SK-N-MC (cell line): ENCODE data around the gene SCFD1.

Experiments used
- DNase-seq: peaks from one replicate; pipeline ENCODE4 v3.0.0-alpha.2; 2011; ENCODE audit warnings: low read depth, low spot score
- H3K27ac ChIP-seq: fragments of 200-600 bp; sonication (generic); 2 replicates; pipeline ENCODE4 v1.5.1; 2016; ENCODE audit warnings: mixed run types
- H3K36me3 ChIP-seq: fragments of 200-600 bp; sonication (generic); 2 replicates; pipeline ENCODE4 v1.6.1; 2017; ENCODE audit warnings: antibody characterized with exemption, low read length, mixed read lengths; ENCODE audit not compliant: insufficient read depth
- H3K4me3 ChIP-seq: fragments of 200-600 bp; sonication (generic); 2 replicates; pipeline ENCODE4 v1.5.1; 2016
- H3K9ac ChIP-seq: fragments of 200-600 bp; sonication (generic); 2 replicates; pipeline ENCODE4 v1.8.0; 2017; ENCODE audit warnings: mixed run types, mixed read lengths; ENCODE audit not compliant: insufficient read length
- H3K9me3 ChIP-seq: fragments of 200-600 bp; sonication (generic); 2 replicates; pipeline ENCODE4 v1.6.1; 2017; ENCODE audit warnings: low read depth, mild to moderate bottlenecking, antibody characterized with exemption, low read length, moderate library complexity, mixed read lengths
- EZH2 ChIP-seq: fragments of 200-600 bp; sonication (generic); IDR thresholded peaks from one replicate; pipeline ENCODE4 v1.6.1; 2017; ENCODE audit warnings: antibody characterized with exemption
- FOXP2 ChIP-seq: optimal IDR thresholded peaks from 2 replicates; pipeline ENCODE3; 2011; ENCODE audit warnings: mild to moderate bottlenecking, moderate library complexity; ENCODE audit not compliant: insufficient read depth; ENCODE audit errors: extremely low read length, control extremely low read depth
- POLR2AphosphoS5 ChIP-seq: IDR thresholded peaks from 2 replicates; pipeline ENCODE4 v1.6.1; 2012; ENCODE audit warnings: mild to moderate bottlenecking, low read depth, low read length, borderline replicate concordance

The SCFD1 gene

GRCh38 chr14:30754778-30755177 lies 132.7 kb downstream of the SCFD1 start:
- Histone ChIP-seq H3K9ac (no peak overlapping the region), H3K36me3 (no peaks in the 10 kb centered on the region), H3K4me3 (no peak overlapping the region), H3K9me3 (no peaks in the 10 kb centered on the region), H3K27ac (no peak overlapping the region)
- TF ChIP-seq POLR2AphosphoS5, result no peak
- no peak for TF ChIP-seq EZH2
- TF ChIP-seq FOXP2, result no peak
- no peak for DNase-seq

GRCh38 chr14:30756594-30756993 lies 134.5 kb downstream of the SCFD1 start:
- no peak for DNase-seq
- Histone ChIP-seq H3K36me3 (no peaks in the 10 kb centered on the region), H3K9me3 (no peaks in the 10 kb centered on the region), H3K4me3 (no peak overlapping the region), H3K9ac (no peak overlapping the region), H3K27ac (no peak overlapping the region)
- TF ChIP-seq FOXP2 (no peak), EZH2 (no peak), POLR2AphosphoS5 (no peak)

DNA sequence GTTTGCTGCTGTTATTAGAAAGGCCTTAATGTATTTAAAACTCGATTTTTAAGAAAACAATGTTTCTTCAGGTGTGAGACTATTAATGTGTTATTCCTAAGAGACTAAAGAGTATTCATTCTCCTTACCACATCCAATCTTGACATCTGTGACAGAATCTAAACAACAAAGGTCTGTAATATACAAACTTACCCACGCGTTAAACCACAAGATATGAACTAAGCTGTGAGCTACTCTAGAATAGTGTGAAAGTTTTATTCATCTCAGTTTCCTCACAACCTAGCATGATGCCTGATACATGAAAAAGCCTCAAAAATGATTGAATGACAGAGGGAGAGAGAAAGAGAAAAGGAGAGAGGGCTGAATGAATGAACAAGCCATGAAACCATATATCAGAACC lies 135.0 kb downstream of the SCFD1 start:
- H3K4me3 ChIP-seq, result no peak overlapping the region
- H3K9me3 ChIP-seq, result no peaks in the 10 kb centered on the region
- no peak overlapping the region for H3K9ac ChIP-seq
- H3K27ac ChIP-seq, result no peak overlapping the region
- TF ChIP-seq EZH2 (no peak), POLR2AphosphoS5 (no peak), FOXP2 (no peak)
- DNase-seq, result no peak
- H3K36me3 ChIP-seq, result no peaks in the 10 kb centered on the region

GRCh38 chr14:30759172-30760125 lies 137.3 kb downstream of the SCFD1 start:
- Histone ChIP-seq H3K4me3 (no peak overlapping the region), H3K9me3 (peaks cover 9% of the 10 kb centered on the region; the same call in 1 of the 2 replicates), H3K36me3 (no peaks in the 10 kb centered on the region), H3K9ac (no peak overlapping the region), H3K27ac (no peak overlapping the region)
- no peak for TF ChIP-seq POLR2AphosphoS5
- no peak for TF ChIP-seq EZH2
- no peak for TF ChIP-seq FOXP2
- DNase-seq, result no peak

GRCh38 chr14:30763891-30764290 lies 141.8 kb downstream of the SCFD1 start:
- no peak overlapping the region for H3K4me3 ChIP-seq
- TF ChIP-seq POLR2AphosphoS5, result no peak
- TF ChIP-seq FOXP2, result no peak
- no peak for TF ChIP-seq EZH2
- H3K9ac ChIP-seq, result no peak overlapping the region
- H3K9me3 ChIP-seq, result peaks cover 12% of the 10 kb centered on the region; the same call in 1 of the 2 replicates
- no peaks in the 10 kb centered on the region for H3K36me3 ChIP-seq
- H3K27ac ChIP-seq, result no peak overlapping the region
- no peak for DNase-seq

DNA sequence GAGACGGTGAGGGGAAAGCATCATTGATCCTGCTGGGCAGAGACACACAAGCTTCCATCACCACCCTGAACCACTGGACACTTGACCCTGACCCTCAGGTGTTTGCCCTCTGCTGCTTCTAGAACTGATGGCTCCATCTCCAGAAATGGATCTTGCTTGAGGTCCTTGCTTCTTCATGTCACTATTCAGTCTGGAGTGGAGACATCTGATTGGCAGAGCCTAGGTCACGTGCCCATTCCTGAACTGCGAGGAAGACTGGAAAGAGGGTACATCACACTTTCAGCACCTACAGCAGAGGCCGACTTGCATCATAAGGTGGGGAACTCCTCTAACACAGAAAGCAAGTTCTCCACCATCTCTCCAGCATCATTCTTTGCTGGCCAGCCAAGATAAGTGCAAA lies 145.5 kb downstream of the SCFD1 start:
- TF ChIP-seq FOXP2 (no peak), POLR2AphosphoS5 (no peak), EZH2 (no peak)
- Histone ChIP-seq H3K27ac (no peak overlapping the region), H3K9ac (no peak overlapping the region), H3K9me3 (peaks cover 12% of the 10 kb centered on the region; the same call in 1 of the 2 replicates), H3K36me3 (no peaks in the 10 kb centered on the region), H3K4me3 (no peak overlapping the region)
- no peak for DNase-seq

GRCh38 chr14:30768791-30769190 lies 146.7 kb downstream of the SCFD1 start:
- Histone ChIP-seq H3K4me3 (no peak overlapping the region), H3K9ac (no peak overlapping the region), H3K27ac (no peak overlapping the region), H3K36me3 (no peaks in the 10 kb centered on the region), H3K9me3 (peaks cover 6% of the 10 kb centered on the region; the same call in 1 of the 2 replicates)
- DNase-seq, result no peak
- no peak for TF ChIP-seq EZH2
- TF ChIP-seq POLR2AphosphoS5, result no peak
- TF ChIP-seq FOXP2, result no peak

GRCh38 chr14:30770376-30770775 lies 148.3 kb downstream of the SCFD1 start:
- Histone ChIP-seq H3K4me3 (no peak overlapping the region), H3K9me3 (no peaks in the 10 kb centered on the region), H3K9ac (no peak overlapping the region), H3K36me3 (no peaks in the 10 kb centered on the region), H3K27ac (no peak overlapping the region)
- no peak for DNase-seq
- TF ChIP-seq FOXP2, result no peak
- no peak for TF ChIP-seq POLR2AphosphoS5
- no peak for TF ChIP-seq EZH2
